Measurements from ENCODE around the gene PLEKHA6.

- TF ChIP-seq CTCF (IDR thresholded peaks at IDR 0.05), result no peak
- no peak for TF ChIP-seq POLR2A (IDR thresholded peaks at IDR 0.05)
These were observed 173.1 kb downstream of the PLEKHA6 start for GRCh38 chr1:204186597-204186996.
